OCI-LY3 (cell line): ENCODE results near the gene GPRIN2.

ENCODE experiments used
- EZH2phosphoT487 ChIP-seq: fragments of 200-600 bp; shearing (Covaris generic); IDR thresholded peaks from 2 replicates; pipeline ENCODE4 v1.6.1; 2018; ENCODE audit warnings: antibody characterized with exemption, mixed run types, low read depth
- TF ChIP-seq, protein P1 (sequence below): fragments of 200-600, 300-600 bp; sonication (generic); IDR thresholded peaks from 2 replicates; pipeline ENCODE4 v1.5.1; 2014; ENCODE audit warnings: antibody characterized with exemption, low read length, low read depth

- TF ChIP-seq, protein P1, sequence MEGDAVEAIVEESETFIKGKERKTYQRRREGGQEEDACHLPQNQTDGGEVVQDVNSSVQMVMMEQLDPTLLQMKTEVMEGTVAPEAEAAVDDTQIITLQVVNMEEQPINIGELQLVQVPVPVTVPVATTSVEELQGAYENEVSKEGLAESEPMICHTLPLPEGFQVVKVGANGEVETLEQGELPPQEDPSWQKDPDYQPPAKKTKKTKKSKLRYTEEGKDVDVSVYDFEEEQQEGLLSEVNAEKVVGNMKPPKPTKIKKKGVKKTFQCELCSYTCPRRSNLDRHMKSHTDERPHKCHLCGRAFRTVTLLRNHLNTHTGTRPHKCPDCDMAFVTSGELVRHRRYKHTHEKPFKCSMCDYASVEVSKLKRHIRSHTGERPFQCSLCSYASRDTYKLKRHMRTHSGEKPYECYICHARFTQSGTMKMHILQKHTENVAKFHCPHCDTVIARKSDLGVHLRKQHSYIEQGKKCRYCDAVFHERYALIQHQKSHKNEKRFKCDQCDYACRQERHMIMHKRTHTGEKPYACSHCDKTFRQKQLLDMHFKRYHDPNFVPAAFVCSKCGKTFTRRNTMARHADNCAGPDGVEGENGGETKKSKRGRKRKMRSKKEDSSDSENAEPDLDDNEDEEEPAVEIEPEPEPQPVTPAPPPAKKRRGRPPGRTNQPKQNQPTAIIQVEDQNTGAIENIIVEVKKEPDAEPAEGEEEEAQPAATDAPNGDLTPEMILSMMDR = no peak
- TF ChIP-seq EZH2phosphoT487 = no peak
Measured at GRCh38 chr10:46540412-46541016, 15.9 kb downstream of the GPRIN2 start.
